ENCODE data around the gene ALPL. TPM values are rescaled to one million over a fixed set of nuclear protein-coding genes. Genes with fewer than 3 reads are reported as not detected.

Gene ALPL
- polyA plus RNA-seq, 1 donor from 2014 or later = 0.42 TPM

- Histone ChIP-seq H3K4me3 (ENCODE audit: low read length) (no peak overlapping the region), H3K27ac (ENCODE audit: low read length) (no peak overlapping the region), H2AFZ (ENCODE audit: low read depth, low read length) (no peak overlapping the region), H3K9ac (ENCODE audit: low read length) (no peak overlapping the region), H3K27me3 (ENCODE audit: insufficient read depth, low read depth, low read length) (no peaks in the 10 kb centered on the region), H3K36me3 (ENCODE audit: insufficient read depth, low read length) (no peaks in the 10 kb centered on the region), H3K79me2 (replicated peaks; ENCODE audit: insufficient read depth, low read length) (no peaks in the 10 kb centered on the region), H3K4me2 (ENCODE audit: low read length) (no peak overlapping the region), H3K9me3 (ENCODE audit: low read length) (no peaks in the 10 kb centered on the region), H3F3A (ENCODE audit: insufficient read depth, low read length, poor library complexity, severe bottlenecking) (no peaks in the 10 kb centered on the region), H4K20me1 (ENCODE audit: insufficient read depth) (no peaks in the 10 kb centered on the region), H3K9me2 (ENCODE audit: insufficient read depth, low read length) (no peaks in the 10 kb centered on the region)
- no peak for TF ChIP-seq EZH2 (IDR thresholded peaks at IDR 0.05; ENCODE audit: borderline replicate concordance, insufficient read depth, low read length, poor library complexity, severe bottlenecking)
- no peak for TF ChIP-seq SMC3 (conservative IDR thresholded peaks at IDR 0.05; ENCODE audit: poor library complexity)
- TF ChIP-seq MXI1 (conservative IDR thresholded peaks at IDR 0.05; ENCODE audit: poor library complexity, severe bottlenecking) = no peak
- TF ChIP-seq TAF1 (IDR thresholded peaks at IDR 0.05; ENCODE audit: low read depth) = no peak
- TF ChIP-seq REST (IDR thresholded peaks at IDR 0.05; ENCODE audit: borderline replicate concordance) = no peak
- TF ChIP-seq EP300 (conservative IDR thresholded peaks at IDR 0.05; ENCODE audit: poor library complexity, severe bottlenecking) = no peak
- no peak for TF ChIP-seq CTCF (IDR thresholded peaks at IDR 0.05; ENCODE audit: poor library complexity, severe bottlenecking)
- TF ChIP-seq POLR2AphosphoS5 (IDR thresholded peaks at IDR 0.05) = no peak
- TF ChIP-seq RAD21 (conservative IDR thresholded peaks at IDR 0.05) = no peak
Observed at GRCh38 chr1:21560916-21561638, 51.9 kb downstream of the ALPL start.

GRCh38 chr1:21562896-21563295 lies 53.7 kb downstream of the ALPL start:
- no peaks in the 10 kb centered on the region for H3K9me2 ChIP-seq (ENCODE audit: insufficient read depth, low read length)
- H3K27me3 ChIP-seq (ENCODE audit: insufficient read depth, low read depth, low read length) = no peaks in the 10 kb centered on the region
- H3F3A ChIP-seq (ENCODE audit: insufficient read depth, low read length, poor library complexity, severe bottlenecking) = no peaks in the 10 kb centered on the region
- no peak overlapping the region for H3K9ac ChIP-seq (ENCODE audit: low read length)
- no peak overlapping the region for H3K4me2 ChIP-seq (ENCODE audit: low read length)
- no peaks in the 10 kb centered on the region for H3K79me2 ChIP-seq (replicated peaks; ENCODE audit: insufficient read depth, low read length)
- H2AFZ ChIP-seq (ENCODE audit: low read depth, low read length) = no peak overlapping the region
- no peaks in the 10 kb centered on the region for H3K36me3 ChIP-seq (ENCODE audit: insufficient read depth, low read length)
- H4K20me1 ChIP-seq (ENCODE audit: insufficient read depth) = no peaks in the 10 kb centered on the region
- no peak overlapping the region for H3K4me3 ChIP-seq (ENCODE audit: low read length)
- TF ChIP-seq EP300 (conservative IDR thresholded peaks at IDR 0.05; ENCODE audit: poor library complexity, severe bottlenecking) (no peak), EZH2 (IDR thresholded peaks at IDR 0.05; ENCODE audit: borderline replicate concordance, insufficient read depth, low read length, poor library complexity, severe bottlenecking) (no peak), TAF1 (IDR thresholded peaks at IDR 0.05; ENCODE audit: low read depth) (no peak), SMC3 (conservative IDR thresholded peaks at IDR 0.05; ENCODE audit: poor library complexity) (no peak), REST (IDR thresholded peaks at IDR 0.05; ENCODE audit: borderline replicate concordance) (no peak), MXI1 (conservative IDR thresholded peaks at IDR 0.05; ENCODE audit: poor library complexity, severe bottlenecking) (no peak)
- no peak overlapping the region for H3K27ac ChIP-seq (ENCODE audit: low read length)
- H3K9me3 ChIP-seq (ENCODE audit: low read length) = no peaks in the 10 kb centered on the region

Measured in neural cell (in vitro differentiated cells).